Measurements from ENCODE around the gene C20orf96.

Gene C20orf96

GRCh38 chr20:295804-296203, 5.3 kb upstream of the C20orf96 start:
- H3K4me1 ChIP-seq (ENCODE audit: insufficient read depth, low read length), result peaks cover 27% of the 10 kb centered on the region

GRCh38 chr20:294602-295001, 4.1 kb upstream of the C20orf96 start:
- no peak overlapping the region for H3K4me3 ChIP-seq (ENCODE audit: low read length)
- H3K36me3 ChIP-seq (ENCODE audit: insufficient read depth, low read length), result no peaks in the 10 kb centered on the region
- peaks cover 36% of the 10 kb centered on the region for H3K27me3 ChIP-seq (ENCODE audit: insufficient read depth, low read length)
- peaks cover 21% of the 10 kb centered on the region for H3K4me1 ChIP-seq (ENCODE audit: insufficient read depth, low read length)
- WGBS, result 91% methylated on average over 5 of the region's 5 CpGs
- H3K27ac ChIP-seq (ENCODE audit: low read depth, low read length), result no peak overlapping the region
- H3K9me3 ChIP-seq (ENCODE audit: insufficient read depth, low read depth, low read length), result no peaks in the 10 kb centered on the region
- no peak overlapping the region for H3K9ac ChIP-seq (ENCODE audit: low read depth, low read length)

More at GRCh38 chr20:295804-296203, 5.3 kb upstream of the C20orf96 start:
- Histone ChIP-seq H3K9ac (ENCODE audit: low read depth, low read length) (no peak overlapping the region), H3K36me3 (ENCODE audit: insufficient read depth, low read length) (no peaks in the 10 kb centered on the region), H3K4me3 (ENCODE audit: low read length) (no peak overlapping the region), H3K27me3 (ENCODE audit: insufficient read depth, low read length) (peaks cover 36% of the 10 kb centered on the region), H3K9me3 (ENCODE audit: insufficient read depth, low read depth, low read length) (no peaks in the 10 kb centered on the region), H3K27ac (ENCODE audit: low read depth, low read length) (no peak overlapping the region)
- WGBS, result 88% methylated on average over 4 of the region's 4 CpGs

GRCh38 chr20:289693-290083, 862 bp downstream of the C20orf96 start:
- H3K4me1 ChIP-seq (ENCODE audit: insufficient read depth, low read length), result peaks cover 11% of the 10 kb centered on the region; the same call in 1 of the 2 replicates
- H3K27me3 ChIP-seq (ENCODE audit: insufficient read depth, low read length), result peaks cover 17% of the 10 kb centered on the region
- peak overlapping the region; percentile 79; the same call in 1 of the 2 replicates for H3K27ac ChIP-seq (ENCODE audit: low read depth, low read length)
- no peaks in the 10 kb centered on the region for H3K36me3 ChIP-seq (ENCODE audit: insufficient read depth, low read length)
- H3K9ac ChIP-seq (ENCODE audit: low read depth, low read length), result peak overlapping the region; percentile 76
- H3K4me3 ChIP-seq (ENCODE audit: low read length), result peak overlapping the region; percentile 91
- WGBS, result 60% methylated on average over 1 of the region's 2 CpGs
- no peaks in the 10 kb centered on the region for H3K9me3 ChIP-seq (ENCODE audit: insufficient read depth, low read depth, low read length)

DNA sequence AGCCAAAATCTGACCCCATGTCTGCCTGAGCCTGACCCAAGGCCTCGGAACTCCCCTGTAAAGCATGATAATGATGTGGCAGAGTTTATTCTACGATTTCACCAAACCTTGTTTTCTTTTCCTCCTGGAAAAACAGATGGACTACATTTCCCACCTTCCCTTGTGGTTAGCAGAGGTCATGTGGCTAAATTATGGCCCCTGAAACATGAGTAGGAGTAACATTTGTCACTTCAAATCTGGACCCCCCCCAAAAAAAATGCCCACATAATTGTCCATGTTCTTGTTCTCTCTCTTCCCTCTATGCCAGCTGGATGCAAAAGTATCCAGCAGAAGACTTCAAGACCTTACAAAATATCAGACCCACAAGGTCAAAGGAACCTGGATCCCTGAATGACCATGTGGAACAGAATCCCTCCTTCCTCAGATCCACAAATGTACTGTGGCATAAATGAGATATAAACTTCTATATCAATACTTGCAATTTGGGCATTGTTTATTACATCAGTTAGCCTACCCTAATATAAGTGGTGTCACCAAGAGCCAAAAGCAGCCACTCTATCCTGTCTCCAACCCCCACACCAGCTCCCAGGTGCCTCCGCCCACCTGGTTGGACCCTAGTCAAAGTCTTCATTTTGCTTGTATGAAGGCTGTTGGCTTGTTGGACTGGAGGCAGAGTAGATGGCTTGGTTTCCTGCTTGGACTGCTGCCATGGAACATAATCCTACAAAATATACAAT, 1.4 kb downstream of the C20orf96 start:
- Histone ChIP-seq H3K4me1 (ENCODE audit: insufficient read depth, low read length) (peaks cover 11% of the 10 kb centered on the region; the same call in 1 of the 2 replicates), H3K4me3 (ENCODE audit: low read length) (peak overlapping the region; percentile 91), H3K36me3 (ENCODE audit: insufficient read depth, low read length) (no peaks in the 10 kb centered on the region), H3K9me3 (ENCODE audit: insufficient read depth, low read depth, low read length) (no peaks in the 10 kb centered on the region), H3K27ac (ENCODE audit: low read depth, low read length) (no peak overlapping the region), H3K9ac (ENCODE audit: low read depth, low read length) (no peak overlapping the region), H3K27me3 (ENCODE audit: insufficient read depth, low read length) (peaks cover 12% of the 10 kb centered on the region)
- WGBS, result 100% methylated on average over 1 of the region's 3 CpGs

DNA sequence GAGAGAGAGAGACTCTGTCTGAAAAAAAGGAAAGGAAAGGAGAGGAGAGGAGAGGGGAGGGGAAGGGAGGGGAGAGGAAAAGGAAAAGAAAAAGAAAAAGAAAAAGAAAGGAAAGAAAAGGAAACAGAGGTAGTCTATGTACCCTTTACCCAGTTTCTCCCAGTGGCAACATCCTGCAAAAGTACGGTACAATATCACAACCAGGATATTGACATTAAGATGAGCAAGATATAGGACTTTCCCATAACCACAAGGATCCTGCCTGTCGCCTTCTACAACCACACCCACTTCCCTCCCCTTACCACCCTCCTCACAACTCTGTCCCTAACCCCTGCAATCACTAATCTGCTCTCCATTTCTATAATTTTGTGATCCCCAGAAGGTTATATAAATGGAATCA, 4.0 kb downstream of the C20orf96 start:
- Histone ChIP-seq H3K27me3 (ENCODE audit: insufficient read depth, low read length) (peaks cover 5% of the 10 kb centered on the region), H3K36me3 (ENCODE audit: insufficient read depth, low read length) (peaks cover 8% of the 10 kb centered on the region; the same call in 1 of the 2 replicates), H3K4me1 (ENCODE audit: insufficient read depth, low read length) (peaks cover 9% of the 10 kb centered on the region; the same call in 1 of the 2 replicates), H3K4me3 (ENCODE audit: low read length) (no peak overlapping the region), H3K9ac (ENCODE audit: low read depth, low read length) (no peak overlapping the region), H3K27ac (ENCODE audit: low read depth, low read length) (no peak overlapping the region), H3K9me3 (ENCODE audit: insufficient read depth, low read depth, low read length) (no peaks in the 10 kb centered on the region)
- WGBS, result 86% methylated on average over 2 of the region's 2 CpGs

DNA sequence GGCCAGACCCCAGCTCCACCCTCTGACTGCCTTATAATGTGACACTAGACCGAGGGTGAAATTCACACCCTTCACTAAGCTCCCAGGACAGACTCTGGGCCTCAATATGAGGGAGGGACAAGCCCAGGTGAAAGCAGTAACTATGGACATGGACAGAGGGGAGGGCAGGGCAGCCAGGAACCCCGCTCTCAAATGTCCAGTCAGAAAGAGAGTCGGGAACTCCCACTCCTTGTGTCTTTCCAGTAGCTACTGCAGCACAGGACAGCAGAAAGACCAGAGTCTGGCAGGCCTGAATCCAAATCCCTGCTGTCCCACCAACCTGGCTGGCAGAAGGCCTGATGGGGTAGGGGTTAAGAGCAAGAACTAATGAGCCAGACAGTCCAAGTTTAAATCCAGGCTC, 6.4 kb downstream of the C20orf96 start:
- peaks cover 12% of the 10 kb centered on the region; the same call in 1 of the 2 replicates for H3K36me3 ChIP-seq (ENCODE audit: insufficient read depth, low read length)
- WGBS, result 59% methylated on average over 3 of the region's 3 CpGs
- no peaks in the 10 kb centered on the region for H3K9me3 ChIP-seq (ENCODE audit: insufficient read depth, low read depth, low read length)
- no peaks in the 10 kb centered on the region for H3K27me3 ChIP-seq (ENCODE audit: insufficient read depth, low read length)
- H3K27ac ChIP-seq (ENCODE audit: low read depth, low read length), result no peak overlapping the region
- H3K4me1 ChIP-seq (ENCODE audit: insufficient read depth, low read length), result no peaks in the 10 kb centered on the region
- no peak overlapping the region for H3K4me3 ChIP-seq (ENCODE audit: low read length)
- no peak overlapping the region for H3K9ac ChIP-seq (ENCODE audit: low read depth, low read length)

DNA sequence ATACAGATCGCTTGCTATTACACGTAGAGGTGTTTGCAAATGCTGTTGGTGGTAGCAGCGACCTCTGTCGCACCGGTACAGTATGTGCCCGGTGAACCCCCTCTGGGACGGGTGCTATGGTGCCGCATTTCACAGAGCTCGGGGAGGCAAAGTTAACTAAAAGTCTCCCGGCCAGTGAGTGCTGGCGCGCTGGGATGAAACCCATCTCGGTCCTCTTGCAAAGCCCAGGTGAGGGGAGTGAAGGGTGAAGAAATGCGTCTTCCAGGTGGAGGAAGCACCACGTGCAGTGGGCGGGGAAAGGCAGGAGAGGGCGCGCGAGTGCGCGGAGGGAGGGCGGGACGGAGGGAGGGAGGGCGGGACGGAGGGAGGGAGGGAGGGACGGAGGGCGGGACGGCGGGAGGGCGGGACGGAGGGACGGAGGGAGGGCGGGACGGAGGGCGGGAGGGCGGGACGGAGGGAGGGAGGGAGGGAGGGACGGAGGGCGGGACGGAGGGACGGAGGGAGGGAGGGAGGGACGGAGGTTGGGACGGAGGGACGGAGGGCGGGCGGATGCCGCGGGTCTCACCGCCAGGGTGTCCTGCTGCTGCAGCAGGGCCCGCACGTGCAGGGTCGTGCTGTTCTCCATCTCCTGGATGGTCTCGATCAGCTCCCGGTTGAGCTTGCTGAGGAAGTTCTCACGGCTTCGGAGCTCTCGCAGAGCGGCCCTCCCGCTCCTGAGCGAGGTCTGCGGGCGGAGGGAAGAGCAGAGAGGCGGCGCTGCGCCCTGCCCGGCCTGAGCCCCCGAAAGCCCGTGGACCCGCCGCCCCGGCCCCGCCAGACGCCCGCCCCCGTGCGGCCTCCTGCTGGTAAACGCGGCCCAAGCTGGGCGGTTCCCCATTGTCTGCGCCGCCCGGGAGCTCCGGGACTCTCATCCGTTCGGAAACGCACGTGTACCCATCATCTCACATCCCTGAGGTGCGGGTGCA, 11.7 kb downstream of the C20orf96 start:
- H3K27ac ChIP-seq (ENCODE audit: low read depth, low read length), result peak overlapping the region; percentile 25; the same call in 1 of the 2 replicates
- H3K27me3 ChIP-seq (ENCODE audit: insufficient read depth, low read length), result no peaks in the 10 kb centered on the region
- H3K9me3 ChIP-seq (ENCODE audit: insufficient read depth, low read depth, low read length), result no peaks in the 10 kb centered on the region
- peak overlapping the region; percentile 50 for H3K4me3 ChIP-seq (ENCODE audit: low read length)
- H3K4me1 ChIP-seq (ENCODE audit: insufficient read depth, low read length), result no peaks in the 10 kb centered on the region
- WGBS, result 9% methylated on average over 63 of the region's 88 CpGs
- H3K9ac ChIP-seq (ENCODE audit: low read depth, low read length), result peak overlapping the region; percentile 29; the same call in 1 of the 2 replicates
- peaks cover 37% of the 10 kb centered on the region for H3K36me3 ChIP-seq (ENCODE audit: insufficient read depth, low read length)

DNA sequence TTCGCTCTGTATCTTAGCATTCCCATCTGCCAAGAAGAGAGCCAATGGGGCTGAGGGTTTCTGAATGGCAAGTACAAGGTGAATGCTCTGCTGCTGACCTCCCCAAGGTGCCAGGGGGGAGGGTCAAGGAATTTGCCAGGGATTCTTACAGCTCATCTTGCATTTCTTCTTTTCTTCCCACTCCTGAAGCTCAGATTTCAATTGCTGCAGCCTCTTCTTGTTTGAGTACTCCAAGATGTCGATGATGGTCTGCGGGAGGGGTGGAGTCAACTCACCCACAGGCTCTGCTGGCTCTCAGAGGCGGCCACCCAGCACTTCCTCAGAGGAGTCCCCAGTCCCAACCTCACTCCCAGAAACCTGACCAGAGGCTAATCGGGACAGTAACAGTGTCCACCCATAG, 12.4 kb downstream of the C20orf96 start:
- peak overlapping the region; percentile 25; the same call in 1 of the 2 replicates for H3K27ac ChIP-seq (ENCODE audit: low read depth, low read length)
- H3K9me3 ChIP-seq (ENCODE audit: insufficient read depth, low read depth, low read length), result no peaks in the 10 kb centered on the region
- peak overlapping the region; percentile 29; the same call in 1 of the 2 replicates for H3K9ac ChIP-seq (ENCODE audit: low read depth, low read length)
- WGBS, result 61% methylated on average over 5 of the region's 5 CpGs
- H3K36me3 ChIP-seq (ENCODE audit: insufficient read depth, low read length), result peaks cover 33% of the 10 kb centered on the region
- H3K4me1 ChIP-seq (ENCODE audit: insufficient read depth, low read length), result no peaks in the 10 kb centered on the region
- no peaks in the 10 kb centered on the region for H3K27me3 ChIP-seq (ENCODE audit: insufficient read depth, low read length)
- H3K4me3 ChIP-seq (ENCODE audit: low read length), result peak overlapping the region; percentile 50

- Histone ChIP-seq H3K27ac (ENCODE audit: low read depth, low read length) (no peak overlapping the region), H3K9me3 (ENCODE audit: insufficient read depth, low read depth, low read length) (no peaks in the 10 kb centered on the region), H3K36me3 (ENCODE audit: insufficient read depth, low read length) (peaks cover 33% of the 10 kb centered on the region), H3K9ac (ENCODE audit: low read depth, low read length) (no peak overlapping the region), H3K27me3 (ENCODE audit: insufficient read depth, low read length) (no peaks in the 10 kb centered on the region), H3K4me3 (ENCODE audit: low read length) (no peak overlapping the region), H3K4me1 (ENCODE audit: insufficient read depth, low read length) (no peaks in the 10 kb centered on the region)
- 38% methylated on average over 2 of the region's 3 CpGs for WGBS
Observed at GRCh38 chr20:277496-277781, 13.1 kb downstream of the C20orf96 start.

DNA sequence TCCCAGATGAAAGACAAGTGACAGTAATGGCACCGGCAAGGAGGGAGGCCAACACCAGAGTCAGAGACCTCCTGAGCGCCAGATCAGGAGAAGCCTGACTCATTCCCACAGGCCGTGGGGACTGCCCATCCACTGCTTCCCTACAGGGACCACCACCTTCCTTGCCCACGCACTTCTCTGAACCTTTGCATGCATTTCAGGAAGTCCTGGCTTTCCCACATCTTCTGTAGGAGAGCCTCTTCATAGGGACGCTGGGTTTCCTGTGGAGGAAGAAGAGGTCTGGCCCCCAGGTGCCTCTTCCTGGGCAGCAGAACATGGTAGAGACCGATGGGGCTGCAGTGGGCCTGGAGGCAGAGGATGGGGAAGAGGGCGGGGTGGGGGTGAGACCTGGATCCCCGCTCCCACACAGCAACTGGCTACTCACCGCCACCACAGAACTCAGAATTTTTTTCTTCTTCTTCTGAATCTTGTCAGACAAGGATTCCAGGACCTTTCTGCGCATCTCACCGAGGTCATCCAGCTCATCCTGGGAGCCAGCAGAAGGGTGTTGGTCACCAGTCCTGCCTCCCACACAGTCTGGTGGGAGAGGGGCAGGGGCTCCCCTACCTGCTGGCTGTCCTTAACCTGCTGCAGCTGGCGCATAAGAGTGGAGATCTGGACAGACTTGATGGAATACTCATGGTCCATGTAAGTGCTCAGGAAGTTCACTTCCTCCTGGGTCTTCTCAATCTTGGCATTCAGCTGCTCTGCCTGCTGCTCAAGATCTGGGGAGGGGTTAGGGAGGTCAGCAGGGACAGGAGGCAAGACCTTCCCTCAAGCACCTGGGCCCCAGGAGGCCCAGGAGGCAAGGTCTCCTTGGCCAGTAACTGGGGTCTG, 13.7 kb downstream of the C20orf96 start:
- 94% methylated on average over 12 of the region's 12 CpGs for WGBS
- Histone ChIP-seq H3K4me3 (ENCODE audit: low read length) (no peak overlapping the region), H3K4me1 (ENCODE audit: insufficient read depth, low read length) (no peaks in the 10 kb centered on the region), H3K36me3 (ENCODE audit: insufficient read depth, low read length) (peaks cover 30% of the 10 kb centered on the region), H3K27ac (ENCODE audit: low read depth, low read length) (no peak overlapping the region), H3K9ac (ENCODE audit: low read depth, low read length) (no peak overlapping the region), H3K27me3 (ENCODE audit: insufficient read depth, low read length) (no peaks in the 10 kb centered on the region), H3K9me3 (ENCODE audit: insufficient read depth, low read depth, low read length) (no peaks in the 10 kb centered on the region)

Measured in HUES64 (cell line).